HEK293 (cell line): Measurements from ENCODE around the gene RNF6.

Source experiments
- CTCF ChIA-PET: fragments of 350-600 bp; formaldehyde crosslinking; extraction: SDS; loops from one replicate; lab custom pipeline; 2021; ENCODE audit warnings: antibody characterized with exemption; lab: Yijun Ruan, JAX
- POLR2A ChIA-PET: fragments of 300-600 bp; formaldehyde crosslinking; extraction: SDS; loops from one replicate; lab custom pipeline; 2020; ENCODE audit warnings: antibody characterized with exemption, inconsistent platforms; lab: Yijun Ruan, JAX
- H3K27ac ChIP-seq: fragments of 200-500 bp; sonication (Bioruptor generic); 2 replicates; pipeline ENCODE4 v1.5.1; 2014; ENCODE audit warnings: low read depth, low read length, control low read depth, inconsistent platforms; ENCODE audit errors: extremely low read depth
- H3K36me3 ChIP-seq, 2 experiments: fragments of 200-500 bp in 1 of 2; sonication (Bioruptor generic) in 1 of 2; 1 replicate in 1 of 2; 2 replicates in 1 of 2; pipeline ENCODE4 v1.5.1; 2014 to 2017; ENCODE audit warnings: inconsistent platforms in 2 of 2, low read length in 2 of 2; ENCODE audit not compliant: control insufficient read depth in 2 of 2, insufficient read depth in 1 of 2
- H3K4me1 ChIP-seq: fragments of 200-500 bp; sonication (Bioruptor generic); 2 replicates; pipeline ENCODE4 v1.5.1; 2014; ENCODE audit warnings: mild to moderate bottlenecking, low read length, inconsistent platforms; ENCODE audit not compliant: control insufficient read depth, insufficient read depth
- H3K4me3 ChIP-seq: 2 replicates; pipeline ENCODE4 v1.5.1; 2011; ENCODE audit warnings: low read depth, mild to moderate bottlenecking, control low read depth, low read length, moderate library complexity
- H3K9me3 ChIP-seq: fragments of 200-500 bp; sonication (Bioruptor generic); 2 replicates; pipeline ENCODE4 v1.5.1; 2014; ENCODE audit warnings: low read depth, low read length, inconsistent platforms; ENCODE audit not compliant: control insufficient read depth, insufficient read depth
- BCL11A ChIP-seq: fragments of 450-650 bp; formaldehyde crosslinking; IDR thresholded peaks from 2 replicates; pipeline ENCODE4 v1.5.1; 2016; ENCODE audit warnings: low read depth, missing biosample characterization, missing genetic modification characterization
- BCL6B ChIP-seq: fragments of 450-650 bp; formaldehyde crosslinking; IDR thresholded peaks from 2 replicates; pipeline ENCODE4 v1.5.1; 2017; ENCODE audit warnings: missing biosample characterization, missing genetic modification characterization
- GLIS2 ChIP-seq: fragments of 450-650 bp; formaldehyde crosslinking; IDR thresholded peaks from 2 replicates; pipeline ENCODE4 v1.5.1; 2016; ENCODE audit warnings: missing biosample characterization, missing genetic modification characterization
- HOXC10 ChIP-seq: sonication (generic); formaldehyde crosslinking; IDR thresholded peaks from 2 replicates; pipeline ENCODE4 v1.8.1; 2023; ENCODE audit warnings: mild to moderate bottlenecking, missing genetic modification reagents
- KLF16 ChIP-seq: fragments of 450-650 bp; formaldehyde crosslinking; IDR thresholded peaks from 2 replicates; pipeline ENCODE4 v1.5.1; 2017; ENCODE audit warnings: missing biosample characterization, missing genetic modification characterization
- KLF8 ChIP-seq: fragments of 450-650 bp; formaldehyde crosslinking; IDR thresholded peaks from 2 replicates; pipeline ENCODE4 v1.5.1; 2016; ENCODE audit warnings: missing biosample characterization, missing genetic modification characterization
- SP3 ChIP-seq: fragments of 450-650 bp; formaldehyde crosslinking; IDR thresholded peaks from 2 replicates; pipeline ENCODE4 v1.5.1; 2016; ENCODE audit warnings: missing biosample characterization, missing genetic modification characterization
- ZBTB20 ChIP-seq: fragments of 450-650 bp; formaldehyde crosslinking; IDR thresholded peaks from 2 replicates; pipeline ENCODE4 v1.5.1; 2016; ENCODE audit warnings: missing biosample characterization, missing genetic modification characterization
- ZFP69B ChIP-seq: fragments of 450-650 bp; formaldehyde crosslinking; IDR thresholded peaks from 2 replicates; pipeline ENCODE4 v1.5.1; 2016; ENCODE audit warnings: missing biosample characterization, missing genetic modification characterization
- ZNF112 ChIP-seq: fragments of 450-650 bp; formaldehyde crosslinking; IDR thresholded peaks from 2 replicates; pipeline ENCODE4 v1.5.0; 2017; ENCODE audit warnings: missing biosample characterization, missing genetic modification characterization
- ZNF138 ChIP-seq: fragments of 450-650 bp; formaldehyde crosslinking; IDR thresholded peaks from 2 replicates; pipeline ENCODE4 v1.5.1; 2016; ENCODE audit warnings: missing biosample characterization, missing genetic modification characterization, borderline replicate concordance
- ZNF2 ChIP-seq: fragments of 450-650 bp; formaldehyde crosslinking; IDR thresholded peaks from 2 replicates; pipeline ENCODE4 v1.5.1; 2016; ENCODE audit warnings: missing biosample characterization, missing genetic modification characterization
- ZNF324 ChIP-seq: fragments of 450-650 bp; formaldehyde crosslinking; IDR thresholded peaks from 2 replicates; pipeline ENCODE4 v1.5.1; 2016; ENCODE audit warnings: missing biosample characterization, missing genetic modification characterization
- ZNF560 ChIP-seq: fragments of 450-650 bp; formaldehyde crosslinking; IDR thresholded peaks from 2 replicates; pipeline ENCODE4 v1.5.1; 2017; ENCODE audit warnings: missing biosample characterization, missing genetic modification characterization, borderline replicate concordance
- ZNF645 ChIP-seq: fragments of 450-650 bp; formaldehyde crosslinking; IDR thresholded peaks from 2 replicates; pipeline ENCODE4; 2016; ENCODE audit warnings: missing biosample characterization, missing genetic modification characterization
- ZNF658 ChIP-seq: fragments of 450-650 bp; formaldehyde crosslinking; IDR thresholded peaks from 2 replicates; pipeline ENCODE4; 2016; ENCODE audit warnings: missing biosample characterization, missing genetic modification characterization
- ZNF76 ChIP-seq: fragments of 450-650 bp; formaldehyde crosslinking; IDR thresholded peaks from 2 replicates; pipeline ENCODE4; 2016; ENCODE audit warnings: low read depth, missing biosample characterization, missing genetic modification characterization, borderline replicate concordance
- ZNF791 ChIP-seq: fragments of 450-650 bp; formaldehyde crosslinking; IDR thresholded peaks from 2 replicates; pipeline ENCODE4 v1.5.1; 2016; ENCODE audit warnings: missing biosample characterization, missing genetic modification characterization
- ZNF837 ChIP-seq: fragments of 450-650 bp; formaldehyde crosslinking; IDR thresholded peaks from 2 replicates; pipeline ENCODE4 v1.5.1; 2016; ENCODE audit warnings: missing biosample characterization, missing genetic modification characterization
- ZNF843 ChIP-seq: fragments of 450-650 bp; formaldehyde crosslinking; IDR thresholded peaks from 2 replicates; pipeline ENCODE4 v1.5.1; 2016; ENCODE audit warnings: missing biosample characterization, missing genetic modification characterization
- TF ChIP-seq, protein P1 (sequence below): fragments of 450-650 bp; formaldehyde crosslinking; IDR thresholded peaks from 2 replicates; pipeline ENCODE4 v1.5.1; 2016; ENCODE audit warnings: missing biosample characterization, missing genetic modification characterization
- TF ChIP-seq, protein P2 (sequence below): fragments of 450-650 bp; formaldehyde crosslinking; IDR thresholded peaks from 2 replicates; pipeline ENCODE4 v1.5.1; 2016; ENCODE audit warnings: missing biosample characterization, missing genetic modification characterization
- TF ChIP-seq, protein P3 (sequence below): fragments of 450-650 bp; formaldehyde crosslinking; IDR thresholded peaks from 2 replicates; pipeline ENCODE4 v1.5.1; 2016; ENCODE audit warnings: missing biosample characterization, missing genetic modification characterization, borderline replicate concordance

The RNF6 gene

GRCh38 chr13:26221721-26222519 is at the start of gene RNF6 (continued):
- TF ChIP-seq, protein P1, sequence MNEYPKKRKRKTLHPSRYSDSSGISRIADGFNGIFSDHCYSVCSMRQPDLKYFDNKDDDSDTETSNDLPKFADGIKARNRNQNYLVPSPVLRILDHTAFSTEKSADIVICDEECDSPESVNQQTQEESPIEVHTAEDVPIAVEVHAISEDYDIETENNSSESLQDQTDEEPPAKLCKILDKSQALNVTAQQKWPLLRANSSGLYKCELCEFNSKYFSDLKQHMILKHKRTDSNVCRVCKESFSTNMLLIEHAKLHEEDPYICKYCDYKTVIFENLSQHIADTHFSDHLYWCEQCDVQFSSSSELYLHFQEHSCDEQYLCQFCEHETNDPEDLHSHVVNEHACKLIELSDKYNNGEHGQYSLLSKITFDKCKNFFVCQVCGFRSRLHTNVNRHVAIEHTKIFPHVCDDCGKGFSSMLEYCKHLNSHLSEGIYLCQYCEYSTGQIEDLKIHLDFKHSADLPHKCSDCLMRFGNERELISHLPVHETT (tag by site-specific recombination): peak; percentile 79; the same call in 1 of the 2 replicates
- TF ChIP-seq BCL11A (tag by site-specific recombination) (0 out of 2 replicates have a peak, but pooled peaks have one; percentile 11), KLF8 (tag by site-specific recombination) (peak; percentile 89), ZFP69B (peak; percentile 98), BCL6B (tag by site-specific recombination) (peak; percentile 65; the same call in 1 of the 2 replicates), ZNF843 (tag by site-specific recombination) (peak; percentile 69), ZNF658 (tag by site-specific recombination) (no peak)

DNA sequence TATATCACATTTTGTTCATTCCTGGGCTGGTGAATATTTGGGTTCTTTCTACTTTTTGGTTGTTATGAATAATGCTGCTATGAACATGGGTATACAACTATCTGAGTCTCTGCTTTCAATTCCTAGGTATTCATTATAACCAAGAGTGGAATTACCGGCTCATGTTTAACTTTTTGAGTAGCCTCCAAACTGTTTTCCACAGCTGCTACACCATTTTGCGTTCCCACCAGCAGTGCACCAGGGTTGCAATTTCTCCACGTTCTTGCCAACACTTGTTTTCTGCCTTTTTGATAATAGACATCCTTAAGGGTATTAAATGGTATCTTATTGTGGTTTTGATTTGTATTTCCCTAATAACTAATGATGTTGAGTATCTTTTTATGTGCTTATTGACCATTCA is 48.6 kb upstream of the RNF6 start:
- no peak for TF ChIP-seq ZBTB20 (tag by site-specific recombination)
- TF ChIP-seq SP3 (tag by site-specific recombination): no peak
- Histone ChIP-seq H3K4me1 (no peaks in the 10 kb centered on the region), H3K36me3 (no peaks in the 10 kb centered on the region), H3K9me3 (no peaks in the 10 kb centered on the region), H3K27ac (no peak overlapping the region), H3K4me3 (no peak overlapping the region)
- ChIA-PET CTCF (no interaction called here), POLR2A (no interaction called here)

DNA sequence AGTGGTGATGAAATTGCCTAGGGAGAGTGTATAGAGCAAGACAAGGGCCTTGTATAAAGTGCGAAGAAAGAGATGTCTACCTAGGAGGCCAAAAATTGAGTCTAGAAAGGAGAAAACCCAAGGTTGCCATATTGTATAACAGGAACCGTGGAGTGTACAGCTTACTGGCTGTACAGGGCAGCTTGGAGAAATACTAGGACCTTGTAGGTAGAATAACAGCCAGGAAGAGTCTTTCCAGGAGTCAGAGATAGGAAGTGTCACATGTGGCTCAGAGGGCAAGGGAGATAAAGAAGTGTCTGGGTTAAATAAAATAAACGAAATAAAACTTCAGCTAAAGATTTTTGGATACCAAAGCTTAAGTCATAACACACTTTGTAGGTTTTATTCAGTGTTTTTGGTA is 44.2 kb upstream of the RNF6 start:
- CTCF ChIA-PET: interaction anchor here (0.8 to 1.0 kb wide), 2 partner anchors 10 to 101 kb away, joined by 3 to 4 read pairs; no protein-coding TSS in a partner anchor
- POLR2A ChIA-PET: no interaction called here

More for the DNA sequence above, 44.2 kb upstream of the RNF6 start:
- Histone ChIP-seq H3K27ac (no peak overlapping the region), H3K4me1 (no peaks in the 10 kb centered on the region), H3K4me3 (no peak overlapping the region), H3K36me3 (no peaks in the 10 kb centered on the region), H3K9me3 (no peaks in the 10 kb centered on the region)
- TF ChIP-seq ZNF560 (tag by site-specific recombination): no peak
- TF ChIP-seq ZNF837 (tag by site-specific recombination): no peak
- TF ChIP-seq, protein P2, sequence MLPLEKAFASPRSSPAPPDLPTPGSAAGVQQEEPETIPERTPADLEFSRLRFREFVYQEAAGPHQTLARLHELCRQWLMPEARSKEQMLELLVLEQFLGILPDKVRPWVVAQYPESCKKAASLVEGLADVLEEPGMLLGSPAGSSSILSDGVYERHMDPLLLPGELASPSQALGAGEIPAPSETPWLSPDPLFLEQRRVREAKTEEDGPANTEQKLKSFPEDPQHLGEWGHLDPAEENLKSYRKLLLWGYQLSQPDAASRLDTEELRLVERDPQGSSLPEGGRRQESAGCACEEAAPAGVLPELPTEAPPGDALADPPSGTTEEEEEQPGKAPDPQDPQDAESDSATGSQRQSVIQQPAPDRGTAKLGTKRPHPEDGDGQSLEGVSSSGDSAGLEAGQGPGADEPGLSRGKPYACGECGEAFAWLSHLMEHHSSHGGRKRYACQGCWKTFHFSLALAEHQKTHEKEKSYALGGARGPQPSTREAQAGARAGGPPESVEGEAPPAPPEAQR (tag by site-specific recombination): no peak
- TF ChIP-seq, protein P3, sequence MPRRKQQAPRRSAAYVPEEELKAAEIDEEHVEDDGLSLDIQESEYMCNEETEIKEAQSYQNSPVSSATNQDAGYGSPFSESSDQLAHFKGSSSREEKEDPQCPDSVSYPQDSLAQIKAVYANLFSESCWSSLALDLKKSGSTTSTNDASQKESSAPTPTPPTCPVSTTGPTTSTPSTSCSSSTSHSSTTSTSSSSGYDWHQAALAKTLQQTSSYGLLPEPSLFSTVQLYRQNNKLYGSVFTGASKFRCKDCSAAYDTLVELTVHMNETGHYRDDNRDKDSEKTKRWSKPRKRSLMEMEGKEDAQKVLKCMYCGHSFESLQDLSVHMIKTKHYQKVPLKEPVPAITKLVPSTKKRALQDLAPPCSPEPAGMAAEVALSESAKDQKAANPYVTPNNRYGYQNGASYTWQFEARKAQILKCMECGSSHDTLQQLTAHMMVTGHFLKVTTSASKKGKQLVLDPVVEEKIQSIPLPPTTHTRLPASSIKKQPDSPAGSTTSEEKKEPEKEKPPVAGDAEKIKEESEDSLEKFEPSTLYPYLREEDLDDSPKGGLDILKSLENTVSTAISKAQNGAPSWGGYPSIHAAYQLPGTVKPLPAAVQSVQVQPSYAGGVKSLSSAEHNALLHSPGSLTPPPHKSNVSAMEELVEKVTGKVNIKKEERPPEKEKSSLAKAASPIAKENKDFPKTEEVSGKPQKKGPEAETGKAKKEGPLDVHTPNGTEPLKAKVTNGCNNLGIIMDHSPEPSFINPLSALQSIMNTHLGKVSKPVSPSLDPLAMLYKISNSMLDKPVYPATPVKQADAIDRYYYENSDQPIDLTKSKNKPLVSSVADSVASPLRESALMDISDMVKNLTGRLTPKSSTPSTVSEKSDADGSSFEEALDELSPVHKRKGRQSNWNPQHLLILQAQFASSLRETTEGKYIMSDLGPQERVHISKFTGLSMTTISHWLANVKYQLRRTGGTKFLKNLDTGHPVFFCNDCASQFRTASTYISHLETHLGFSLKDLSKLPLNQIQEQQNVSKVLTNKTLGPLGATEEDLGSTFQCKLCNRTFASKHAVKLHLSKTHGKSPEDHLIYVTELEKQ (tag by site-specific recombination): no peak
- TF ChIP-seq HOXC10 (CRISPR knock-in tag): no peak
- no peak for TF ChIP-seq ZNF324
- no peak for TF ChIP-seq ZNF138
- TF ChIP-seq GLIS2 (tag by site-specific recombination): no peak
- TF ChIP-seq ZNF112 (tag by site-specific recombination): no peak
- no peak for TF ChIP-seq ZNF645
- no peak for TF ChIP-seq ZNF76 (tag by site-specific recombination)
- TF ChIP-seq KLF16 (tag by site-specific recombination): no peak
- TF ChIP-seq KLF8 (tag by site-specific recombination): no peak
- TF ChIP-seq ZNF2 (tag by site-specific recombination): no peak
- no peak for TF ChIP-seq ZNF791
- TF ChIP-seq, all 188 proteins: peak for 0
